Activated effector memory CD4-positive, alpha-beta T cell treated with Interleukin-2 at 50 U/mL for 16 hours (primary cell): ENCODE data around the gene ARHGAP10.

ENCODE experiments used
- DNase-seq: peaks from one replicate; pipeline ENCODE4 v3.0.0-alpha.2; 2020

Gene ARHGAP10

DNA sequence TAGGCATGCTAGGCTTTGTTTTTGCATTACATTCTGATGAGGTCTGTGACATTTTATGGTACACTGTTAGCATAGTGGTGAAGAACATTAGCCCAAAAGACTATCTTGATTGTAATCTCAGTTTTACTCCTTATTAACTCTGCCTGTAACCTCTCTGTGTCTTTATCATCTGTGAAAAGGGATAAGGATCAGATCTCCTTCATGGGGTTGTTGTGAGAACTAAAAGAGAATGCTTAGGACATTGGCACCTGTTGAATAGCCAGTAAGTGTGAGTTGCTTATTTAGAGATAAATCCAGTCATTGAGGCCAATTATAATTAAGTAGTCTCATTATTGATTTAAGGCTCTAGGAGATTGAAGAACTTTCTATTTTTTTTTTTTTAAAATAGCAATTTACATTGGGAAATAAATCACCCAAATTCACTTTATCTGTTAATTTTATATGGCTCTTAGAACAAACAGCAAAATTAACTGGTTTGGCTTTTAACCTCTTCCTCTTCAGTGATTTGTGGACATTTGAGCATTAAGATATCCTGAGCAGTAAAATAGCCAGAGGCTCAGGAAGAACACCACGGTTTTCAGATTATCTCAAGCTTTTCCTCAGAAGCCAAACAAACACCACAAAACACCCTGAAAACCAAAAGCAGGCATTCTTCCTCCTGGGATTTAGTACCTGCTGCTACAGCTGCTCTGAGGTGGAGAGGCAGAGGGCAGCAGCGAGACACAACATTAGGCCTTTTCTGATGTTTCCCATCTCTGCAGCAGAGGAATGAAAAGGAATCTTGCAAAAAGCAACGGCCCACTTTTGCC lies 192.9 kb downstream of the ARHGAP10 start:
- DNase-seq, result no peak

GRCh38 chr4:147927377-147928137 lies 195.7 kb downstream of the ARHGAP10 start:
- DNase-seq, result no peak

GRCh38 chr4:147928400-147928799 lies 196.5 kb downstream of the ARHGAP10 start:
- no peak for DNase-seq

DNA sequence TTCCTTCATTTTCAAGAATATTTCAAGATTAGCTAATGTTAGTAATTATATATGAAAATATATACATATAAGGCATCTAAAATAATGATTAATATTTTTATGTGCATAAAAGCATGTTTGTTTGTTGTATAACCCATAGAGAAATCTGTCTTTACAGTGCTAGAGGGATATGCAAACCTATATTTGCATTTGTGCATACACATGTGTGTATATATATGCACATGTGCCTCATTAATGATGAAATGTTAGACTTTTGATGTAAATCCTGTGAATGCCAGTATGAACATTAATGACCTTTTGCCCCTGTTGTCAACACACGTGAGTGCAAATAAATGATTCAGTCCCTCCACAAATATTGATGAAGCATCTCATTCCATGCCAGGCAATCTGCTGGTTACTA lies 197.9 kb downstream of the ARHGAP10 start:
- no peak for DNase-seq

GRCh38 chr4:147933316-147933715 lies 201.4 kb downstream of the ARHGAP10 start:
- DNase-seq, result no peak

DNA sequence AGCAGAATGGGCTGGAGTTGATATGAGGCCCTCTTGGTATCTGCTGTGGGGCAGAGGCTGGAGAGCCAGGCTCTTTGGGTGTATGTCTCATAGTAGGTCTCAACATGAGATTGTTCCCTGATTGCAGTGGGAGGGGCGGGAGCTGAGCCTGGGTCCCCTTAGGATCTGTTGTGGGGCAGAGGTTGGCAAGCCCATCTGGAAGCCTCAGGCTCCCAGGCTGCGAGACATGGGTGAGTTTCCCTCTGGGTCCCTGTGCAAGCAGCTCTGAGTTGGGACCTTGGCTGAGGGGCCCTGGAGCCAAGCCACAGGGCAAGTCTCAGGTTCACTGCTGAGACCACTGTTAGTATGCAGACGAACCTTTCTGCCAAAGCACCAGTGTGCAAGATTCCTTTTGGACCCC lies 201.9 kb downstream of the ARHGAP10 start:
- no peak for DNase-seq

- no peak for DNase-seq
These were observed 206.6 kb downstream of the ARHGAP10 start for GRCh38 chr4:147938496-147938895.

DNA sequence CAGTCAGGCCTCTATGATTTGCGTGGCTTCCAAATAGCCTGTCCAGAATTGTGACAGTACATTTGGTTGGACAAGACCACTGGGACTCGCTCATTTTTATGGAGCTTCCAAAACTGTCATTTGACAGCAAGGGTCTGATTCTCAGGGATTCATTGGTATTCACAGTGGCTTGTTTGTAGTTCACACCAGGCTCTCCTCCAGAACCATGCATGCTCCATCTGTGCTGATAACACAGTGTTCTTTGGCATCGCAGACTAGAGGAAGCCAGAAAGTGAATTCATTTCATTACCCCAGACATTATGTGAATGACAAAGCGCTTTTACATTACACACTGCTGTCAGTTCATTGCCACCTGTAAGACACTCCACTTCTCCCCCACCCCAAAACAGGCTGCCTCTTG lies 208.3 kb downstream of the ARHGAP10 start:
- DNase-seq, result no peak

DNA sequence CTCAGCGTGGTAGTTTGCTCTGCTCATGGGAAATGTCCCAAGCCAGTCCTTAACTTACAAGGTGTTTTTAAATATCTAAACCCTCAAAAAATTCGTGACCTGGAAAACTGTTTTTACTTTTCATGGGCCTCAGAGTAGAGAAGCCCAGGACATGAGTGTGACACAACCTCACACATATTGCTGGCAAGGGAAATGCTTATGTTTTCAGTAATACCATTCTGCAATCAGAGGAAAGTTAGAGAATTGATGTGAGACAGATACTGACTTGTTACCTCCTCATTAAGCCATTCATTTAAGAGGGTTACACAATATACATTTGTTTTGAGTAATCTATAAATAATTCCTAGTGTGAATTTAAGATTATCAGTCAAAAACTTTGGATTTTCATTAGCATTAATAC lies 209.5 kb downstream of the ARHGAP10 start:
- DNase-seq, result no peak

GRCh38 chr4:147942729-147943128 lies 210.8 kb downstream of the ARHGAP10 start:
- no peak for DNase-seq

DNA sequence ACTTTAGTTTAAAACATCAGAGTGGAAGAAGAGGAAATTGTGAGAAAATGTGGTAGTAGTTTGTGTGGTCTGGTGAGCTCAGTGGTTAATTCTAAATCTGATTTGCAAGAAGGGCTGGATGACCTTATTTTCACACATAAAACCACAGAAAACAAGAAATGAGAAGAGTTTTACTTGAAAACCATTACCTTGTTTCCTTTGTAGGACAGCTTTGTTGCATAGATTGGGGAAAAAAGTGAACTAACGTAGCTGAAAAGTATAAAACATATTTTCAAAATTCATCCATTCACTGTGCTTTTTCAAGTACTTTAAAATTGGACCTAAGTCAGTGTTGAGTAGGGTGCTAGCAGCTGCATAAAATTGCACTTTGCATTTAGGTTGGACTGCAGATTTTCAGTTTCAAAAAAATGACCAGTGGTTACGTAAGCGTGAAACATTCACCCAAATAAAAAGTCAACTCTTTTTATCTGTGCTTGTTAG lies 211.3 kb downstream of the ARHGAP10 start:
- no peak for DNase-seq

DNA sequence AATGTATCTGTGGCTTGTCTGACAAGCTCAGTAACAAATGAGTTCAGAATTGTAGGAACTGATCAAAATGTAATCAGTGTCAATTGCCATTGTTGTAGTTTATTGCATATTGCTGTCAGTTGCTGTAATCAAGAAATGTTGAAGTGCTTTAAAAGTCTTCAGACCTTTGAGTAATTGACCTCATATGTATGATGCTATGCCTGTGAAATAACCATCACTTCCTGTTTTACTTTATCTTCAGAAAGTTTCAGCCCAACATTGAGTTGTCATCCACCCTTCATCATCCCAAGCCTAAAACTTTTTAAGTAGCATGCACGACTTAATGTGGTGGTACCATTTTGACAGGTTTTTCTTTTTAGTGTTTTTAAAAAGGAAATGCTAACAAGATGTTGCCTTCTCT lies 212.4 kb downstream of the ARHGAP10 start:
- no peak for DNase-seq

DNA sequence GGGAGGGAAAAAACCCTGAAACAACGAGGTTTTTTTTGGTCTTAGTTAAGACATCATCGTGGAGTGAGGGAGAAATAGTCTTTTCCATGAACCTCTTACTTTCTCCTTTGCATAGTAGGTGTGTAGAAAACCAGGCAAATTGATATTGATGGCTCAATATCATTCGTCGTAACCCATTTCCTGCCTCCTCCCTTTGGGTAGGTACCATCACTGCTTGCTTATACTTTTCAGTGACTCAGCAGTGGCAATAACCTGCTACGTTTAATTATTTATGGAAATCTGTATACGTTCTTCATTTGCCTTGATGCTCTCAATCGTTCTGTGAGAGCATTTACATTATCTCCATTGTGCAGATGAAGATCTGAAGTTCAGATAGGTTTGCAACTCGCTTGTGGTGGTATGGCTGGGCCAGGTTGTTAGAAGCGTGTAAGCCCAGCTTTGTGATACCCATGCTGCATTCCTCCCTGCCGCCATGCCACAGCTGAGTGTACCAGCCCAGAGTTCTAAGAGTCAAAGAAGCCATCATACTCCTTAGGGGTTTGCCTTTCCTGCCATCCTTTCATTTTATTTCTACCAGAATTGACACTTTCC lies 212.9 kb downstream of the ARHGAP10 start:
- DNase-seq, result no peak

- no peak for DNase-seq
These were observed 216.4 kb downstream of the ARHGAP10 start for GRCh38 chr4:147948336-147948735.

DNA sequence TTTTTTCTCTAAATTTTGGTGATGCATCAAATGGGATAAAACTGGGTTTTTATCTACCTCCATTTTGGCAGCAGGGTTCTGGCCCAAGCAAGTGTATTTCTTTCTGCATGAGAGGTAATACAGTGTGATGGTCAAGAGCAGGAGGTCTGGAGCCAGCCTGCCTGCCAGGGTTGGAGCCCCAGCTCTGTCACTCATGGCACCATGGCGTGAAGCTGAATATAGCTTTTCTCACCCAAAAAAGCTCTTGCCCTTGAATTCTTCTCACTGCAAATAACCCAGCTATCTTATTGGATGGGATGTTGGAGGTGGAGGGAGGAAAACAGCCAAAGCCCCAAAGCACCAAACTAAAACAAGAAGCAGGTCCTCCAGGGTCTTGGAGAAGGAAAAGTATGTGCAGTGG lies 218.4 kb downstream of the ARHGAP10 start:
- DNase-seq, result no peak

DNA sequence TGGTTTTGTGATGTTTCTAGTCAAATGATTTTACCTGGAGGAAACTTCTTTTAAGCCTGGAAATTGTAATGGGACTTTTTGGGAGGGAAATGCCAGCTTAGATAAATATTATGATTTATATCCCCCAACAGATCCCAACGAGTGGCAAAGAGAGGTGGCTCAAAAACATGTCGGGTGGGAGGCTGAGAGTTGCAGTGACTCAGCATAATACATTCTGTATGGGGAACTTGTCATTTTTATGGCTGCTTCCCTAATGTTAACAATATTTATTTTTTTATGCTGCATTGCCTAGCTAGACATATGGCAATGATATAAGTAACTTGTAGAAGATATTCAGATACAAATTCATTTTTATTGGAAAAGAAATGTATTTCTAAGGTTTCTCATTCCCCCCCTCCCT lies 219.0 kb downstream of the ARHGAP10 start:
- DNase-seq, result no peak

- no peak for DNase-seq
These were observed 223.0 kb downstream of the ARHGAP10 start for GRCh38 chr4:147954850-147955249.

DNA sequence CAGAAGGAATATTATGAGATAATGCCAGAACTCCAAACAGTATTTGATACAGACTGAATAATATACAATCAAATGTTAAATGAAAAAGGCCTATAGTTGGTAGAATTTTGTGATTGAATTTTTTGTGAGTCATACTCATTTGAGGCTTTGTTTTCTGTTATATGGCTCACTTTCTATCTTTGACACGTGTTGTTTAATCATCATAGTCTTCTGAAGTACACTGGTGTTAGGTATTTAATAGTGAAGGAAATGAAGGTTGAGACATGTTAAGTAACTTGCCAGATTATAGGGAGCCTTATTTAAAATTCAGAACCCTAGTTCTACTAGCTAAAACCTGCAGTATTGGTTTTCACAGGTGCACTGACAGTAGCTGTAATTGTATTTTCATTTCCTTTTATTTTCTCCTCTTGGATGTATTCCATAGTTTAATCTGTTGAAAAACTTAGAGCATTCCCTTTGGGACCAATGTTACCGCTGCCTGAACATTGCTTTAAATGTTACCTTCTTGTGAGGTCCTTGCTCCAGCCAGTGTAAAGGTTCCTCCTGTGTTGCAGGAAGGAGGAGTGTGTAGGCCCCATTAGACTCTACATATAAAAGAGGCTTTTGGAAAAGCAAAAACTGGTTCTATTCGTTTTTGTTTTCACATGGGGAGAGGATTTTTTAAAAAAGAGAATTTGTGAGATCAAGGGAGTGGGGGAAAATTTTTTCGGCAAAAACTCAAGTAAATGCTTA lies 224.1 kb downstream of the ARHGAP10 start:
- no peak for DNase-seq

DNA sequence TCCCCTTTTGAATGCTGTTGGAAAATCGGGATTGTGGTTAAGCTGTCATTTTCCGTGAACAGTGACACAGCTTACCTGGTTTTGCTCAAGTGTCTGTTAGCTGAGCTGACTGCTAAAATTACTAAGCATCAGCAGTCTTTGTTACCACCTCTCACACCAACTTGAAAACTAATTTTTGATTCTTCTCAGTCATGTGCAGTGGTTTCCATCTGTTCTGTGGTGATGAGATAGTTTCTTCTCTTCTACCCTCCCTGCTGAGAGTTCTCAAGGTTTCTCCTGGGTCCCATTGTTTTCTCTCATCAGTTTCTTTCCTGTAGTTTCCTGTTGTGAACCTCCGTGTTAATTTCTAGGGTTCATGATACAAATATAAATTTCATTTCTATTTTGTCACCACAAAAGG lies 225.6 kb downstream of the ARHGAP10 start:
- DNase-seq, result no peak

- DNase-seq, result no peak
These were observed 226.2 kb downstream of the ARHGAP10 start for GRCh38 chr4:147958057-147958456.

GRCh38 chr4:147958489-147959065 lies 226.7 kb downstream of the ARHGAP10 start:
- DNase-seq, result no peak

DNA sequence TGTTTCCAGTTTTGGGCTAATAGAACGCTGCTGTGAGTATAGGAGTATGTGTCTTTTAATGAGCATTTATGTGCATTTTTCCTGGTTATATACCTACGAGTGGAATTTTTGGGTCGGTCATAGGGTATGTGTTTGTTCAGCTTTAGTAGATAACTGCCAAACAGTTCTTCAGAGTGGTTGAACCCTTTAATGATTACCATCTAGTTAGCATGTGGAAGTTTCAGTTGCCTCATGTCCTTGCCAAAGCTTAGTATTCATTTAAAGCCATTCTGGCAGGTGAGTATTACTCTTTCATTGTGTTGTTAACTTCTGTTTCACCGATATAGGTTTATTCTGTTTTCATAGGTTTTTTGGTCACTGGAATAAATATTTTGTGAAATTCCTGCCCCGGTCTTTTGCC lies 229.1 kb downstream of the ARHGAP10 start:
- DNase-seq, result no peak

- DNase-seq, result no peak
These were observed 232.0 kb downstream of the ARHGAP10 start for GRCh38 chr4:147963839-147964238.
